ENCODE measurements around the gene DNLZ. TPM values are rescaled to one million over a fixed set of nuclear protein-coding genes. Genes with fewer than 3 reads are reported as not detected.

The DNLZ gene
- total RNA-seq, 1 donor from 2014 or later: 20.0 TPM

DNA sequence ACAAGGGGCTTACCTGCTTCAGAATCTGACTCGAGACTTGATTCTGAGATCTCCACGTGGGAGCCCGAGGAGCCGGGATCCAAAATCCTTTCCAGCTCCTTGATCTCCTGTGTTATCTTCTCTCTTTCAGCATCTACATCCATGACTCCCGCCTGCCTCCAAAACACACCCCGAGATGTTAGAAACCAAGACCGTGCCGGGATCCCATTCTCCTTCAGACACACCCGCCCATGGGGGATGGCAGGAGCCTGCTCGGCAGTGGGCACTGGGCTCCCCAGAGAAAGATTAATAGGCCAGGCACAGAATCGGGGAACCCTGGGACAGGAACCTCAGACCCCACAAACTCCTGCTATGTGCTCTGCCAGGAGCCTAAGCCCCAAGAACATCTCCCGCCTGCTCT is 34.7 kb upstream of the DNLZ start:
- intact Hi-C loops (cut with micrococcal nuclease): no loop called here

DNA sequence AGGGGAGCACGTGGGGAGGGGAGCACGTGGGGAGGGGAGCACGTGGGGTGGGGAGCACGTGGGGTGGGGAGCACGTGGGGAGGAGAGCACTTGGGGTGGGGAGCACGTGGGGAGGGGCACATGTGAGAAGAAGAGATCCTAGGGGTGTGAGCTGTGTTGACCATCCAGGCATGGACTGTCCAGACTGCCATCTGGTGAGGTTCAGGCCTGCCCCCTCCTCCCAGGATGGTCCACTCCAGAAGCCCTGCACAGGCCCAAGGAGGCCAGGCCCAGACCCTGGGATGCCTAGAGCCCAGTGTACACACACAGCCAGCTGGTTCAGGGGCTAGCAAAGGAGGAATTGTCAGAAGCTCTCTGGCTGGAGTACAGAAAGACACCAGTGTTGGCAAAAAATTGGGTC is 34.1 kb upstream of the DNLZ start:
- intact Hi-C loops (cut with micrococcal nuclease): no loop called here

DNA sequence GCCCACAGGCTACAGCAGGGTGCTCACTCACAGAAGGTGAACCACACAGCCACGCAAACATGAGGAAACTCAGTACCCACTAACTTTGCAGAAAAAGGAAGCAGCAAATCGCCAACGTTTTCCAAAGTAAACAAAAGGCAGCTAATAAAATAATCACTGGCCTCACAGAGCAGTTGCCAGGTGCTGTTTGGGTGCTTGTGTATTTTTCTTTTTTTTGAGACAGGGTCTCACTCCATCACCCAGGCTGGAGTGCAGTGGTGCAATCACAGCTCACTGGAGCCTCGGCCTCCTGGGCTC is 32.6 kb upstream of the DNLZ start:
- intact Hi-C loops (cut with micrococcal nuclease): no loop called here

DNA sequence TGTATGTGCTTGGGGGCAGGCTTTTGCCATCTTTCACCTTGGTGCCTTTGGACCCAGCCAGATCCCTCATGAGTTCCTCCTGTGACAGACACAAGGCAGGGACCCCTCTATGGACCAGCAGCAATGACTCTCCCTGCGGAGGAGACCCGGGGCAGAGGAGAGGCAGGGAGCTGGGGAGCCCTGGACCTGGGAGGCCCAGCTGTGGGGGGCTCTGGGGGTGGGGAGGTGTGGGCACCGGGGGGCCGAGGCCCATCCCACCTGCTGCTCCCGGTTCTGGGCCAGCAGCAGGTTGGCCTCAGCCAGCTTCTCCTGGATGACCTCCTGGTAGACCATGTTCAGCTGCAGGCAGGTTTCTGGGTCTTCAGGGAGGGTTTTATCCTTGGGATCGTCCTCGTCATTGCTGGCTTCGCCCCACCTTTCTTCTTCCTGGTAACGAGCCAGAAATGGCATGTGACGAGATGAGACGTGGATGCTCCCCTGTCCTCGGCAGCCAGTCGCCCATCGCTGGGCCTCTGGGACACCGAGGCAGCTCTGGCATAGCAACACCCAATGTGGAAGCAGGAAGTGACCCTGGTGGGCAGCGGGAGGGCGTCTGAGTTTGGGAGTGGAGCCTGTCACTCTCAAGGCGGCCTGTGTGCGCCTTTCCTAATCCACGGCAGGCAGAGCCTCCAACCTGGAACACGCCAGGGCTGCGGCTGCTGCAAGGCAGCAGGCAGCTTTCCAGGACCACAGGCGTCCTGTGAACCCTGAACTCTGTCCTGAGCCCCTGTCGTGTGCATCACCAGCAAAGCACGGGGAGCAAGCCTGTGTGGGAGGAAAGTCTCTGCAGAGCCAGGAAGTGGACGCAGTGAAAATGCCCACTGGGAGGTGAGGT is 32.0 kb upstream of the DNLZ start:
- intact Hi-C loops (cut with micrococcal nuclease): no loop called here

DNA sequence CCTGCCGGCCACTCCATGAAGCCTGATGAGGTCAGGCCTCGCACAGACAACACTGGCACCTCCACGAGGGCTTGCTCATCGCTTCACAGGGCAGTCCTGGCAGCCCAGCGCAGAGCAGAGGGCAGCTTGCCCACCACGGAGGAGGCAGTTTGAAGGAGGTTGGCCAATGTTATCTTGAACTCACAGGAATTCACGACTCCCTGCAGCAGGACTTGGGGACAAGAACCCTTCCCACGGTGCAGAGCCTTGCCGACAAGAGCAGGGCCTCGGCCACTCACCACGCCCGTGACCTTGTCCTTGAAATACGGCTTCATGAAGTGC is 31.4 kb upstream of the DNLZ start:
- intact Hi-C loops (cut with micrococcal nuclease): no loop called here

DNA sequence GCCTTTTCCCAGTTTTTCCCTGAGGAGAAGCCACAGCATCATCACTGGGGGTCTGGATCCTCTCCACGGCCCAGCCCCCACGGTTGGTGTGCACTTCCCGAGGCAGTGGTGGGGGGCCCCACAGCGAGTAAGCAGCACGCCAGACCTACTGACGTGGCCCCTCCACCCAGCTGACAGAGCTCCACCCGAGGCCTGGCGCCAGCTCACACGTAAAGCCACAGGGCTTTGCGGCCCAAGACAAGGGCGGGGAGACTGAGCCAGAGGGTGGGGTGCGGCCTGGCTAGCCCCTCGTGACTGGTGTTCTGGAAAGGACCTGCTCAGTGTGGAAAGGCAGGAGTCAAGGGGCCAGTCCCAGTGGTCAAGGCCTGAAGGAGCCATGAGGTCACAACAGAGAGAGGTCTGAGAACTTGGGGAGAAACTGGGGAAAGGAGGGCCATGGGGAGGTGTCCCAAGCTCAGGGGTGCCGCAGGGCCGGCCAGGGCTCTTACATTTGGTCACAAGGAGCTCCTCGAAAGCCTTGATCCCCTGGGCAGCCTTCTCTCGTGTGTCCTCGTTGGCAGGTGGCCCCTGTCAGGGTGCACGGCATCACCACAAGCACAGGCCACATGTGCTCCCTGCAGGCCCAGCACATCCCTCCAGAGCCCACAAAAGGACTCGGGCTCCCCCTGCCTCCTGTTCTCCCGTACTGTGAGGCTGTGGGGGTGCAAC is 30.9 kb upstream of the DNLZ start:
- intact Hi-C loops (cut with micrococcal nuclease): no loop called here

DNA sequence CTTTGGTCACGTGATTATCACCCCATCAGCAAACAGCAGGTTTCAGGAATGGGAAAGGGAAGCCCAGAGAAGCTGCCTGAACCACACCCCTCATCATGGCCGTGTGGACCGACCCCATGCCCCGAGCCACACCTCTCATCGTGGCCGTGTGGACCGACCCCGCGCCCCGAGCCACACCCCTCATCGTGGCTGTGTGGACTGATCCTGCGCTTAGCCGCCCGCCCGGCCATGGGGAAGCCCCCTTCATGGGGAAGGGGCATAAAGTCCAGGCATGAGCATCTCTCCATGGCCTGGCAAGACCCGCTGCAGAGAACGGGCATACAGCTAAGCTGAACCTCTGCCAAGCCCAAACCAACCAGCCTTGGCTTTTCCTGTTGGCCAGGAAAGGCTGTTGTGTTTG is 30.0 kb upstream of the DNLZ start:
- intact Hi-C loops (cut with micrococcal nuclease): no loop called here

DNA sequence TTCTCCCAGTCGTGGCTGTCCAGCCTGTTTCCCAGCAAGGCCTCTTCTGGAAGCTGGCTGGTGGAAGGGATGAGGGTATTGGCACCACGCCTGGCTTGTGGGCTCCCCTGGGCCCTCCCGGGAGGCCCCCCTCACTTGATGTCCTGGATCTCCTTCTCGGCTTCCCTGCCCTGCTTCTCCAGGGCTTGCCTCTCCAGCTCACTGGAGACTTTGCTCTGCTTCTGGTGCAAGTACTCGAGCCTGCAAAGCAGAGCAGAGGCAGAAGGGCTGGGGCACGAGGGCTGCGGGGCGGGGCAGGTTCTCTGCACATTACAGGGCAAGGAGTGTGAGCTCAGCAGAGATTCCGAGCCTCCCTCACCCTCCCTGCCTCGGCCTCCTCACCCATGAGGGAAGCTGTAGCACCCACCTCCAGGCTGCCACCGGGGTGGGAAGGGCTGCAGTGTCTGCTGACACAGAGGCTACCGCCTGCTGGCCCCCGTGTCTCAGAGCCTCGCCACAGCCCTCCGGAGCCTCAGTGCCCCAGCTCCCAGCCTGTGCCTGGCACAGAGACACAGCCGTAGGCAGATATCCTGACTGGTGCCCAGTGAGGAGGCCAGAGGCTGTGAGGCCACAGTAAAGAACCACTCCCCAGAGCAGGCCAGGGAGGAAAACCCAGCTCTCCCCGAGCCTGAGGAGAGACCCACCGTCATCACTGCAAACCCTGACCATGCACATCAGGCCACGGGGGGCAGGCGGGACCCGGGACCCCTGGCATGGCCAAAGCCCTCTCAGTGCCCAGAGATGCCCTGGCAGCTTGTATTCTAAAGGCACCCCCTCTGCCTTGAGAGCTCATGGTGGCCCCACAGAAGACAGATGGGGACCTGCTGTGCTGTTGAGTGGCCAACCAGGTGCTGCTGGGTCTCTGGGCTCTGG is 29.2 kb upstream of the DNLZ start:
- intact Hi-C loops (cut with micrococcal nuclease): no loop called here

DNA sequence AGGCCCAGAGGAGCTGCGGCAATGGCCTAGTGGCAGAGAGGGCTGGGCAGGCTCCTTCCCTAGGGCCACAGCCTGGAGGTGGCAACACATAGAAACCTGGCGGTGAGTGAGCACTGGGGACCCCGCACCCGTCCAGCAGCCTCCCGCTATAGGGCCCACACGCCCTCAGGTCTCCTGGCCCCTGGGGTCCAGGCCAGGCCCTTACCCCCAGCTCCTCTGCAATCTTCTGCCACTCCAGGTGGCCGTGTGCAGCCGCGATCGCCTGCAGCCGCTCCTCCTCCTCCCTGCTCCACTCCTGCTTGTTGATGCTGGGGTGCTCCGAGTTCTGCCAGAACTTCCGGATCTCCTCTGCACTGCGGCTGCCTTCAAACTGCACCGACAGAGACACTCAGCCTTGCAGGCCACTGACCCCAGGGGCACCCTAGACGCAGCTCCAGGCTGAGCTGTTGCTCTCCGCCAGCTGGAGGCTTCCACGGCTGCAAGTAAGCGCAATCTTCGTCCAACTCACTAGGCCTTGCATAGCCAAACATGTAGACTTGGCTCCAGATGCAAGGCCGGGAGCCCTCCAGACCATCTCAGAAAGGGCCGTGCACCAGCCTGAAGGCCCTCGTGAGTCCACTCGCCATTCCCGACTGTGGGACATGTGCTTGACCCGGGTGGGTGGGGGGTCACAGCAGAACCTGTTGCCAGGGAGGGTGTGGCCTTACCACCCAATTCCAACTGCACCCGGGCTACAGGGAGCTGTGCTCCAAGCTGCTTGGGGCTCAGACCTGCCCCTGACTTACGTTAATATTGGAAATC is 28.4 kb upstream of the DNLZ start:
- intact Hi-C loops (cut with micrococcal nuclease): no loop called here

DNA sequence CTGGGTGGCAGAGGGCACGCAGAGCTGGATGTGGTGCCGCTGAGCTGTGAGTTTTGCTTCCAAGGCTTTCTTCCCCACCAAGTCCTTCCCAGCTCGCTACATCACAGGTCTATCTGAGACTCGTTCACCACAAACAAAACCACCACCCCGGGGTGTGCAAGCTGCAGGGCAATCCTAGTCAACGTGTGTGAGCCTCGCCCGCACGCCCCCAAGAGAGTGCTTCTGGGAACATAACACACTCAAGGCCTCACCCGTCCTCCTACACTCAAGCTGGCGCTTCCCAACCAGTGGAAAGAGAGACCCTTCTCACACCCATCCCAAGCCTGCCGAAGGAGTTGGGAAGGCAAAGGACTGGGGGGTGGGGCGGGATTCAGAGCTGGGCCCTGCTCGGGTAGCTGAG is 25.9 kb upstream of the DNLZ start:
- intact Hi-C loops (cut with micrococcal nuclease): no loop called here

DNA sequence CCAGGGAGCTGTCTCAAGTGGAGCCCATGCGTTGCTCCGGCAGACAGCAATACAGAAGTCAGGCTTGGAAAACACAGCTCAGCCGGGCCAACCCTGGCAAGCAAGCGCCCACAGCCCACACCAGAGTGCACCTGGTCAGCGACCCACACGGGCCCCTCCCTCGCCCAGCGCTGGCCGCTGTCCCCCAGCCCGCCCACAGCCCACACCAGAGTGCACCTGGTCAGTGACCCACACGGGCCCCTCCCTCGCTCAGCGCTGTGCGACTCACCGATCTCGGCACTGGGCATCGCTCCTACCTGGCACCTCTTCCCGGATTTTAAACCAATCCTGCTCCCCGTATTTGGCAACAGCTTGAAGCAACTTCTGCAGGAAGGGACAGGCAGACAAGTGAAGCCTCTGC is 23.7 kb upstream of the DNLZ start:
- intact Hi-C loops (cut with micrococcal nuclease): no loop called here

DNA sequence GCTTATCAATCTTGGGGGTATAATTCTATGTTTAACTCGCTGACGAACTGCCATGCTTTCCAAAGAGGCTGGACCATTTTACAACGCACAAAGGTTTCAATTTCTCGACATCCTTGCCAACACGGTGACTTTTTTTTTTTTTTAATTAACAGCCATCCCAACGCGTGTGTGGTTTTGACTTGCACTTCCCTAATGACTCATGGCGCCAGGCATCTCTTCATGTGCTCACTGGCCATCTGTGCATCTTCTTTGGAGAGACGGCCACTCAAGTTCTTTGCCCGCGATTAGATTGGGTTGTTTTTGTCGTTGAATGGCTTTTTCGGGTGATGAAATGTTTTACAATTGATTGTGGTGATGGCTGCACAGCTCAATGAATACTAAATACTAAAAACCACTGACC is 22.5 kb upstream of the DNLZ start:
- intact Hi-C loops (cut with micrococcal nuclease): no loop called here

DNA sequence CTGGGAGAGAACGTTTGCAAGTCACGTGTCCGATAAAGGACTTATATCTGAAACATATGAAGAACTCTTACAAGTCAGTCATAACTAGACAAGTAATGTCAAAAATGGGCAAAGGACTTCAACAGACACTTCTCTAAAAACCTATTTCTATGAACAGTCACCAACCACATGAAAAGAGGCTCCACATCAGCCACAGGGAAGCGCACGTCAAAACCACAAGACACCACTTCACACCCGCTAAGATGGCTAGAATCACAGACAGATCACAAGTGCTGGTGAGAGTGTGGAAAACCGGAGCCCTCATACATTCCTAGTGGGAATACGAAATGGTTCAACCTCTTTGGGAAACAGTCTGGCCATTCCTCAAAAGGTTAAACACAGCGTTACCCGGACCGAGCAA is 21.5 kb upstream of the DNLZ start:
- intact Hi-C loops (cut with micrococcal nuclease): loop anchor here (1.0 kb wide), 1 partner anchor 15 kb away; the partner anchor contains the start of gene SNAPC4

DNA sequence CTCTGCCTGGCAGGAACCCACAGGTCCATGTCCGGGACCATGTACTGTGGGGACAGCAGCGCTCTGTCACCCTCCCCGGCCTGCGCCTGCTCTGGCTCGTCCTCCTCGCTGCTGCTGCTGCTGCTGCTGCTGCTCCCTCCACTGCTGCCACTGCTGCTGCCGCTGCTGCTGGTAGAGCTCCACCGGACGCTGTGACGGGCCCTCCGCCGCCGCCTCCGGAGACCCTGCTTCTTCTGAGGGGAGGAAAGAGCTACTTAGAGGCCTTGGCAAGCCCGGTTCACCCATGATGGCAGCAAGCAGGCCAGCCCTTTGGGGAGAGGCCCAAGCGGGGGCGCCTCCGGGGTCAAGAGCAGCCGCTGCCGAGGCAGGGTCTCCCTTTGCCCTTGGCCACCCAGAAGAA is 19.9 kb upstream of the DNLZ start:
- intact Hi-C loops (cut with micrococcal nuclease): no loop called here

DNA sequence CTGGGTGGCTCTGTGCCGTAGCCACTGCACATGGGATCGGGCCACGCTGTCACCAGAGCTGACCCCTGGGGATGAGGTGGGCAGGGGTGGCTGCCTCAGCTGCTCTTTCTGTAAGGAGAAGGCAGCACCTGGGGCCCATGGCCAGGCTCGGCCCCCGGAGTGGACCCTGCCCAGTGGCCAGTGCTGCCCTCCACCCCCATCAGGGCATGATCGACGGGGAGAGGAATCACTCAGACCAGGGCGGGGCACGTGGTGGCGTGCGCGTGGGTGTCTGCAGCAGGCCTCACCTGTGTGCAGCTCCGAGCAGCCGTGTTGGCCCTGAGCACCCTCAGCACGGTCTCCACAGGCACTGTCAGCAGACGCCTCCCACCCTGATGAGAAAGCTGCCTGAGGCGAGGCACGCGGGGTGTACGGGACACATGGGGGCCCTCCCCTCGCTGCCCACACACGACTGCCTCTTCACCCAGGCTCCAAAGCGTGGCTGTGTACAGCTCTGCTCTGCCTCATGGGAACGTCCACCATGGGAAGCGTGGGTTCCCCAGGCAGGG is 18.5 kb upstream of the DNLZ start:
- intact Hi-C loops (cut with micrococcal nuclease): no loop called here

DNA sequence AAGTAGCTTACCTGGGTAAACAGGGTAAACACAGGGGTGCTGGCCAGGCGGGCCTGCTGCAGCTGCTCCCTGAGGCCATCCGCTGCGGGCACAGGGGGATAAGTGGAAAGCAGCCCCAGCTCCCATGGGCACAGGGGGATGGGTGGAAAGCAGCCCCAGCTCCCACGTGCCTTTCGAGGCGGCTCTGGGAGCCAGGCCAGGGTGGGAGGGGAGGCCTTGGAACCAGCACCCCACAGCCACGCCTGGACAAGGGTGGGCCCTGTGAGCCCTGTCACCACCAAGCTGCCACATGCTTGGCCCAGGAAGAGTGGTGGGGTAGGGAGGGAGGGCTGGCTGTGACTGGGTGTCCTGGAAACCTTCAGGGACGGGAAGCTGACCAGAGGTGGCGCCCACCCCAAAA is 17.8 kb upstream of the DNLZ start:
- intact Hi-C loops (cut with micrococcal nuclease): no loop called here

DNA sequence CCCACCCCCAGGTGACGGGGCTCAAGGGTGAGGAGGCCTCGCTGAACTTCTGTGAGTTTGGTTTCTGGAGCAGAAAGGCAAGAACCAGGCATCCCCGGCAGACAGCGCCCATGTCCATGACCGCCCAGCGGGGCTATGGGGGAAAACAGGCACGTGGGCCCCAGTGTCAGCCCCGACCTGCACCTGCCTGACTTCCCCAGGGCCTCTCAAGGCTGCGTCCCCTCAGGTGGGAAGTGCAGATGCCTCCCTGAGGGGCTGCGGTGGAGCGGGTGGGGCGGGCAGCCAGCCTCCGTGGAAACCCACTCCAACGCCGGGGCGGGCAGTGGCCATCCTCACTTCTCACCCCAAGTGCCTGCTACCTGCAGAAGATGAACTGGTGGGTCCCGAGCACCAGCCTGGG is 16.8 kb upstream of the DNLZ start:
- intact Hi-C loops (cut with micrococcal nuclease): no loop called here

DNA sequence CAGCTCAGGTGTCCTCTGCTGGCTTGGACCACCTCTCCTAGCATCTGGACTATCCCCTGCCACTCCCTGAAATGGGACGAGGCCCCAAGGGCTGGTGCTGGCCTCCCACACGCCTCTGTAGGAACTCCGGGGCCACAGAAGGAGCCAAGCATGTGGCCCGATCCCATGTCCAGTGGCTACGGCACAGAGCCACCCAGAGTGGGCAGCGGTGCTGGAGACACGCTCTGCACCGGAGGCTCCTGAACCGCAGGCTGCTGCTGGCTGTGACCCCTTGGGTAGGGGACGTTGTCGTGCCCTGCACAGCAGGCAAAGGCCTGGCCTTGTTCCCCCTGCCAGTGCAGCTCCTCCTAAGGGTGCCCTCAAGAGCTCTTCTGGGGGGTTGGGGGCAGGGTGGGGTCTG is 16.3 kb upstream of the DNLZ start:
- intact Hi-C loops (cut with micrococcal nuclease): no loop called here

DNA sequence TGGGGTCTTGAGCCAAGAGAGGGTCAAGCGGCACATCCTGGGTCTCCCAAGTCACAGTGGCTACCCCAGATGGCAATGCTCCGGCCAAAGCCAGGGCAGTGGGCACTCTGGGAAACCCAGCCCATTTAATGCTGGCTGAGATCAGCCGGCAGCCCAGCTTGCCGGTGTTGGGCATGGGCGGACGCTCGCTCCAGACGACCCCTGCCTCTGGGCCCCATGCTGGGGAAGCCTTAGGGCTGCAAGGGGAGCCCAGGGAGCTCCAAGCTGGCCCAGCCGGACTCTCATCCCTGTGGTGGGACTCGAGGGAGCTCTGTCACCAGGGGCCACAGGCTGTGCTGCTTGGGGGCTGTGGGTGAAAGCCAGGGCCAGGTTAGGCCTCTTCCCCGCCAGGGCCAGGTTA is 15.9 kb upstream of the DNLZ start:
- intact Hi-C loops (cut with micrococcal nuclease): no loop called here

DNA sequence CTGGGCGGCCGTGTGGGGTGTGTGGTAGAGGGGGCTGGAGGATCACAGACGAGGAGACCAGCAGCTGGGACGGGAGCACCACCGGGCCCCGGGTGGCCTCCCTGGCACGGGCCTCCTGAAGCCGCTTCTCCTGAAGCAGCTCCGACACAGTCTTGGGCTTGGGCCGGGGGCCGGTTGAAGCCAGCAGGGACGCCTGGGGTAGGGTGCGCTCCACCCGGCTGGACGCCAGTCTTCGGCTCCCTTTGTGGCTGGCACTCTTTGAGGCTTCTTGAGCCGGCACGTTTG is 15.4 kb upstream of the DNLZ start:
- intact Hi-C loops (cut with micrococcal nuclease): no loop called here
